D341Med (cell line): ENCODE results near the gene CAV3.

Experiments
- DNase-seq: peaks from one replicate; pipeline ENCODE4 v3.0.0; 2012; ENCODE audit warnings: low spot score

Gene CAV3

DNA sequence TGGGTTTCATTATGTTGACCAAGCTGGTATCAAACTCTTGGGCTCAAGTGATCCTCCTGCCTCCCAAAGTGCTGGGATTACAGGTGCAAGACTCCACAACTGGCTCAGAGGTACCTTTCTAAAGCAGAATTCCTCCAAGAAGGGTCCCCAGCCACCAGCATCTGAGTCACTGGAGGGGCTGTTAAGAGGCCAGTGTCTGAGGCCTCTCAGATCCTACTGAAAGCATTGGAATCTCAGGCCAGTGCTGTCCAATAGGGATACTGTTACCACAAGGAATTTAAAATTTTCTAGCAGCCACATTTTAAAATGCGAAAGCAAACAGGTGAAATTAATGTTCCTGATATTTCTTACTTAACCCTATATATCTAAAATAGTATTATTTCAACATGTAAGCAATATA, 1.3 kb downstream of the CAV3 start:
- no peak for DNase-seq

GRCh38 chr3:8736436-8736835, 2.8 kb downstream of the CAV3 start:
- no peak for DNase-seq

DNA sequence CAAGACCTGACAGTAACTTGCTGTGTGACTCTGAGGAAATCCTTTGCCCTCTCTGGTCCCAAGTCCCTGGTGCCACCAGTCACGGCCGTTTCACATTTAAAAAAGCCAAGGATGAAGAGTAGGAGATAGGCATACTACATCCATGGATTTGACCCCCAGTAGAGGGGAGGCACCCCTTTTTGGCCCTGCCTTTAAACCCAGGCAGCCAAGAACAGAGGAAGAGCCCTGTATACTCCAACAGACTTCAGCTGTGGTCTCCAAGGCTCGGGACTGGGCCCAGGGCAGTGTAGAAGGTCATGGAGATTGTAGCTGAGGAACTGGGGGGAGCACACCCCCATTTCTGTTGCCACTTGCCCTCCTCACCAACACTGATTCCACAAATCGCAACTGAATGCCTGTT, 3.7 kb downstream of the CAV3 start:
- DNase-seq = no peak

DNA sequence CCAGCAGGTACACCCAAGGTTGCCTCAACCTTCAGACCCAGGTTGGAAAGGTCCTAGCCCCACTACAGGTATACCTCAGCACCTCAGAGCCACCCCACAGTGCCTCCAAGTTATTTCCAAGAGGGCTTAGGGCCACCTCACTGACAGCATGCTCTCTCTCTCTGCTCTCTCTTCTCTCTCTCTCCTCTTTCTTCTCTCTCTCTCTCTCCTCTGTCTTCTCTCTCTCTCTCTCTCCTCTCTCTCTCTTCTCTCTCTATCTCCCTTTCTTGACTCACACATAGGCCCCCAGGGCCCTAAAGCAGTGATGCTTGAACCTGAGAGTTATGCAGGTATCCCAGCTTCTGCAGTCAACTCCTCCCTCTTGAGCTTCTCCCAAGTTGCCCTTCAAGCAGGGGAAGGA, 4.2 kb downstream of the CAV3 start:
- no peak for DNase-seq

DNA sequence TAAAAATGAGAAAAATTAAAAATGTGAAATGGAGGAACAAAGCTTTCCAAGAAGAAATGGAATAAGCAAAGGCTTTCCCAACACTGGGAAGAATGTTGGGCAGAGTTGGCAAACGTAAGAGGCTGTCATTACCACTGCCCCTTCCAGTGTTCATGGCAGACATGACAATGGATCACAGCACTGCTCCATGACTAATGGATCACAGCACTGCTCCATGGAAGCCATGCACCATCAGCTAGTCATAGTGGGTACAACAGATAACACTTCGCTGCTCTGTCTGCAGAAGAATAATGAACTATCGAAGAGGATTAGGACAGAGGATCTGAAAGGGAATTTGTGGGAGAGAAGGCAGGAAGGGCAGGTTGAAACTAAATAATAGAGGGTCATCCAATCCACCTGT, 5.0 kb downstream of the CAV3 start:
- no peak for DNase-seq

DNA sequence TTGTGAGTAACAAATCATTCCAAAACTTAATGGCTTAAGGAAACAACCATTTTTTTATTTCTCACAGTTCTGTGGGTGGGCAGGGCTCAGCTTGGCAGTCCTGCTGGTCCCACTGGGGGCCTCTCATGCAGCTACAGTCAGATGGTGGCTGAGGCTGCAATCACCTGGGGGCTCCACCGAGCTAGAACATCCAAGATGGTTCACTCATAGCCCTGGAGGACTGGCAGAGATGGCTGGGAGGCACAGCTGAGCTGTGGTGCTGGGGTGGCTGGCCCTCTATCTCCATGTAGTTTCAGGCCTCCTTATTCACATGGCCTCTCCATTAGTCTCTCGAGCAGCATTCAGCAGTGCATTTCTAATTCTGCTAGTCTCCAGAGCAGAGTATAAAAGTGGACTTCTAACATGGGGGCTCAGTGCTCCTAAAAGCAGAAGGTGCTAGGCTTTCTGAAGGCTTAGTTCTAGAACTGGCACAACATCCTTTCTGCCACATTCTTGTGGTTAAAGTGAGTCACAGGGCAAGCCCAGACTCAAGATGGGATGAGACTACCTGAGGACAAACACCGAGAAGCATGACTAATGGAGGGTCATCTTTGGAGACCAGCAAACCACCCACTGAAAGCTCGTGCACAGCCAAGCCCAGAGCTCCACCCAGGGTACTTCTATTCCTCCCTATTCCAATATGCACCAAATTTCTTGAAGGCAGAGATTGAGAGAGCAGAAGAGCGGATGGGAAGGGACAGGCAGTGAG, 6.3 kb downstream of the CAV3 start:
- DNase-seq = no peak

GRCh38 chr3:8741581-8742261, 8.1 kb downstream of the CAV3 start:
- no peak for DNase-seq

DNA sequence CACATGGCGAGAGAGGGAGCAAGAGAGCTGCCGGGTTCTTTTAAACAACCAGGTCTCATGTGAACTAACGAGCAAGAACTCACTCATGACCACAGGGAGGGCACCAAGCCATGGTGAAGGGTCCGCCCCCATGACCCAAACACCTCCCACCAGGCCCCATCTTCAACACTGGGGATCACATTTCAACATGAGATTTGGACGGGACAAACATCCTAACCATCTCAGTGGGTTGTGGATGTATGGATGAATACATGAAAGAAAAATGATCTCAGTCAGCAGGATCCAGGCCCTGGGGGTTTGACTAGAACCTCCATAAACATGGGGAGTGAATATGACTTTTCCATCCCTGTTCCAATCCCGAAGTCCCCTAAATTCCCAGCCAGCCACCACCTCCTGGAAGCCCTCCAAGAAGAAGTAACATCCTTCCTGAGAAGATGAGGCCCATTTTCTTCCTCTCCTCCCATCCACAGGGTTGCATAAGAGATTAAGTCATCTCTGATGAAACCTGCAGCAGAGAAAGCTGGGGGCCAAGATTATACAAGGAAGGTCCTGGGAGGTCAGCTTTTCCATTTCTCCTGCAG, 9.5 kb downstream of the CAV3 start:
- no peak for DNase-seq

DNA sequence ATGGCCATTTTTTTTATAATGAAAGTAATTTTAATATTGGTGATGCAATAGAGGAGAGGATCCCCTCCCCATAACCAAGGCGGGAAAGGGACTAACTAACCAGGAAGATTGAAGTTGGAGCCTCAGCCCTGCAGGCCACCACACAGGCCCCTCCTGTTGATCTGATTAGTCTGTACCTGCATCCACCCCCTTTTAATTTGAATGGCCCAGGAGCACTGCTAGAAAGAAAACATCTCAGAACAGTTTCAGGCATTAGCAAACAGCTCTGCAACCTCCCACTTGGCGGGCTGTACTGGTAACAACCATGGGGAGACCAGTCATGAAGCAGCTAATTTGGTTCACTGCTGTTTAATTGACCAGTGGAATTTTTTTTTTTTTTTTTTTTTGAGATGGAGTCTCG, 10.3 kb downstream of the CAV3 start:
- no peak for DNase-seq

GRCh38 chr3:8745619-8746370, 12.2 kb downstream of the CAV3 start:
- DNase-seq = no peak

GRCh38 chr3:8746780-8747345, 13.3 kb downstream of the CAV3 start:
- no peak for DNase-seq

DNA sequence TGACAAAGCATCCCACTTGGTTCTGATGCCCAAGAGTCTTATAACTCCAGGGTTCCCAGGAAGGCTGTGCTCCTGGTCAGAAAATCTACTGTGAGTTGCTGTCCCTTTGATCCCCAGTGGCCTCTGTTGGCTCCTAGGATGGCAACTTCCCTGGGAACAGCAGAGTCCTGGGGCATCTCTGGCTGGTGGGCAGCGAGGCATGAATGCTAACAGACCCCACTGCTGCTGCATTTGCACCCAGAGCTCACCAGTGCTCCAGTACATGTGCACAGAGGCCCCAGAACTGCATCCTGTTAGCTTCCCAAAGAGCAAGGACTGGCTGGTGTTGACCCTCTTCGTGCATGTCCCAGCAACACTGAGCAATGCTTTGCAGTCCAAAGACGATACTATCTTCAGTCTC, 15.7 kb downstream of the CAV3 start:
- no peak for DNase-seq

GRCh38 chr3:8752832-8753231, 19.2 kb downstream of the CAV3 start:
- no peak for DNase-seq

DNA sequence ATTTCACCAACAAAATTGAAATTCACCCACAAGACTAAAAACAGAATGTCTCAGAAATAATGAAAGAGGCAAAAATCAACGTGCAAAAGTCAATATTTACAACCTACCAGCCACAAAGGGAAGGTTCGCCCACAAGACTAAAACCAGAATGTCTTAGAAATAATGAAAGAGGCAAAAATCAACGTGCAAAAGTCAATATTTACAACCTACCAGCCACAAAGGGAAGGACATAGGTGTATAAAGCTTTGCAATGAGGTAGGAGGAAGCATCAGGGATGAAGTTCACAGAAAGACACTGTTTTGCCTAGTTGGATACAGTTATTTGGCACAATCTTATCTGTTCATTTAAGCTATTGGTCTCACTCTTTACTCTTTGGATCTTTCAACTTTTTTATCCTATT, 21.5 kb downstream of the CAV3 start:
- DNase-seq = no peak

- DNase-seq = no peak
These were observed 22.1 kb downstream of the CAV3 start for GRCh38 chr3:8755564-8756237.

DNA sequence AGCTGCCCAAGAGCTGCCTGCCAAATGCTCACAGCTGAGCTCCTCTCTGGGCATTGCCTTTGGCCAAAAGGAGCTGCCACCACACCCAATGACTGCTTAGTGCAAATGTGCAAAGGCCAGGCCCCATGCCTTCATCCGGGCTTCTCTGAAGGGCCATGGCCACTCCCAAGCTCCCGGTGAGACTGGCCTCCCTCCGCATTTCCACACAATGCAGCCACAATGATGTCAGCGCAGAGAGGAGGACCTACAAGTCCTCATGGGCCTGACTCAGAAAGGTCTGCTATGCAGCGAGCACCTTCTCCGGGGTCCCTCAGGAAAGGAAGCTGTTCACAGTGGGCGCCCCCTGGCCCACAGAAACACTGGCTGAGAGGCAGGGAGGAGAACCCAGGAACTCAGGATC, 23.1 kb downstream of the CAV3 start:
- no peak for DNase-seq

GRCh38 chr3:8757551-8758518, 24.2 kb downstream of the CAV3 start:
- DNase-seq = no peak

DNA sequence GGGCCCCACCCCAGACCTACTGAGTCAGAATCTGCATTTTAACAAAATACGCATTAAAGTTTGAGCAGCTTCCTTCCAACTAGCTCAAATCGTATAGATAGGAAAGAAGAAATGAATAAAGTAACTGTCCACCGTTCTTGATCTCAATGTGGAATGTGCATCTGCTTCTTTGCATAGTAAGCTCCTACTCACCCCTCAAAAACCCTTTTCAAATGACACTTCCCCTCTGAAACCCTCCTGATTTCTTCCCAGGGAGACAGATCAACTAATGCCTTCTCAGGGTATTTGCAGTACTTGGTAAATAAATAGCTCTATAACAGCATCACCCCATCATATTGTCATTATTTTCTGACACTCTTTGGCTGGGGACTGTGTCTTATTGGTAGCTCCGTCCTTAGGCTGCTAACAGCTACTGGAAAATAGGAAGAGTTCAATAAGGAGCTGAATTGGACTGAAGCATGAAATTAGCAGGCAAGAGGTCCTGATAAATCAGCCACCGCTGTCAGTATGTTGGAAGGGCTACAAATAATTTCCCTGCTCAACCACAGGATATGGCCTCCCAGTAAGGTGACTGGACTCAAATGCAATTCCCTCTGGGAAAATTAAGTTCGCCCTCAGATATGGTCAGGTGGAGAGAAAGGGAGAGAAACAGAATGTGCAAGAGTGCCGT, 25.6 kb downstream of the CAV3 start:
- no peak for DNase-seq

- no peak for DNase-seq
These were observed 26.5 kb downstream of the CAV3 start for GRCh38 chr3:8760091-8760490.

- DNase-seq = no peak
These were observed 26.9 kb downstream of the CAV3 start for GRCh38 chr3:8760506-8760905.
